Measurements from ENCODE around the gene VWA8. TPM values are rescaled to one million over a fixed set of nuclear protein-coding genes. Genes with fewer than 3 reads are reported as not detected.
A peak's percentile ranks its signal among the peaks of the same experiment; 100 is the strongest.

VWA8 gene
- total RNA-seq, 1 experiment from 2014 or later, result 11.1 TPM

DNA sequence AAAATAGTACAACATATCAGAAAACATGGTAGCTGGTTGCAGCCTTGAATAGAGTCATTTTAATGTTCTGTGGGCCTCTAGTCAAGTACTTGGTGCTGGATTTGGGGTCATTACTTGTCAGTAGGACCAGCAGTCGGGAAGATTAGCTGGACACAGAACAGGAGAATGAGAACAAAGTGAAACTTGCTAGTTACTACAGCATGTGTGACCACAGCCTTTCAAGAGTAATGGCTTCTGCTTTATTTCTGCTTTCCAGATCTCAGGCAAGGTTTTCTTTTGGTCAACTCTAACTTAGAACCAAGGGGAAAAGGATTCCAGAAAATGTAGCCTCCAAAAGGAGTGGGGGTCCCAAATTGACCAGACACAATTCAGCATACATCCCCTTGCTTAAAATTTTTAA is 17.1 kb upstream of the VWA8 start:
- Histone ChIP-seq H3K36me3 (replicated peaks; ENCODE audit: control insufficient read depth, insufficient read depth, low read length) (no peaks in the 10 kb centered on the region), H3K4me3 (ENCODE audit: insufficient read depth, low read depth, low read length) (no peak overlapping the region), H3K27me3 (ENCODE audit: control insufficient read depth, insufficient read depth, low read length) (no peaks in the 10 kb centered on the region)
- DNase-seq, result no peak

GRCh38 chr13:41976476-41976875 is 15.6 kb upstream of the VWA8 start:
- no peaks in the 10 kb centered on the region for H3K36me3 ChIP-seq (replicated peaks; ENCODE audit: control insufficient read depth, insufficient read depth, low read length)
- peak; percentile 26 for DNase-seq
- no peaks in the 10 kb centered on the region for H3K27me3 ChIP-seq (ENCODE audit: control insufficient read depth, insufficient read depth, low read length)
- no peak overlapping the region for H3K4me3 ChIP-seq (ENCODE audit: insufficient read depth, low read depth, low read length)

DNA sequence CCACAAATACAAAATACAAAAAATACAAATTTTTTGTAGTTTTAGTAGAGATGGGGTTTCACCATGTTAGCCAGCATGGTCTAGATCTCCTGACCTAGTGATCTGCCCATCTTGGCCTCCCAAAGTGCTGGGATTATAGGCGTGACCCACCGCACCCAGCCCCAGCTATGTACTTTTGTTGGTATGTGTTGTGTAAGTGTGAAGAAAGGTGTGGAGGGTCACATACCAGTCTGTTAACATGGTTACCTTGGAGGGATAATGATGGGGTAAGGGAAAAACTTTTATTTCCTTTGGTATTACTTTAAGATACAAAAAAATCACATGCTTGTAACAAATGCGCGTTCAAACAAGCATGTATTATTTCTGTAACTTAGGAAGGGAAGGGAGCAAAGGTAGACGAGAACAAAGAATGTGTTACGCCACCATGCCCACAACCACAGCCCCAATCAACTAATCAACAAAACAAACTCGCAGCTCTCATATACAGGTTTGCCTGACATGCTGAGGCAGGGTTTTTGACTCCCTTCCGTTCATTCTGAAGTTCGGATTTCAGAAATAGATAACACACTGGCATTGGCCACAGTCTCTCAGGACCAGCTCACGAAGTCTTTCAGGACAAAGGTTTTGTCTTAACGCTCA is 13.5 kb upstream of the VWA8 start:
- no peaks in the 10 kb centered on the region for H3K36me3 ChIP-seq (replicated peaks; ENCODE audit: control insufficient read depth, insufficient read depth, low read length)
- no peak overlapping the region for H3K4me3 ChIP-seq (ENCODE audit: insufficient read depth, low read depth, low read length)
- DNase-seq, result no peak
- no peaks in the 10 kb centered on the region for H3K27me3 ChIP-seq (ENCODE audit: control insufficient read depth, insufficient read depth, low read length)

- Histone ChIP-seq H3K27me3 (ENCODE audit: control insufficient read depth, insufficient read depth, low read length) (no peaks in the 10 kb centered on the region), H3K36me3 (replicated peaks; ENCODE audit: control insufficient read depth, insufficient read depth, low read length) (no peaks in the 10 kb centered on the region), H3K4me3 (ENCODE audit: insufficient read depth, low read depth, low read length) (no peak overlapping the region)
- DNase-seq, result peak; percentile 27
These were observed 12.4 kb upstream of the VWA8 start for GRCh38 chr13:41973247-41973741.

DNA sequence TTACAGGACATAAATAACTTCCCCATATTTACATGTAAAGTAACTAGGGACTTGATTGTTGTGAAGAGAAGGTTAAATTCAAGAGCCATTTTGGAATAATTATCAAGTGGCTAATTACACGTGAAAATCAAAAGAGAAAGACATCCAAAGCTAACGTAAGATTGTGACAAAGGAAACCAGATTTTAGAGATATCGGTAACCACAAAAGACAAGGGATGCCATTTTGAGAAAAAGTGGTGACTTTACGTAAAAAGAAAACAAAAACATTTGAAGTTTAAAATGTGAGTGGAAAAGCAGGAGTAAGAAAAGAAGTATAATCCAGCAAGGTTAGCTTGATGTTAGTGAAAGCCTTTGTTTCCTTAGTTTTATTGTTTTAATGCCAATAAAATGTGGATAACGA is 10.9 kb upstream of the VWA8 start:
- DNase-seq, result no peak
- H3K4me3 ChIP-seq (ENCODE audit: insufficient read depth, low read depth, low read length), result no peak overlapping the region
- no peaks in the 10 kb centered on the region for H3K36me3 ChIP-seq (replicated peaks; ENCODE audit: control insufficient read depth, insufficient read depth, low read length)
- H3K27me3 ChIP-seq (ENCODE audit: control insufficient read depth, insufficient read depth, low read length), result no peaks in the 10 kb centered on the region

- no peak overlapping the region for H3K4me3 ChIP-seq (ENCODE audit: insufficient read depth, low read depth, low read length)
- H3K36me3 ChIP-seq (replicated peaks; ENCODE audit: control insufficient read depth, insufficient read depth, low read length), result no peaks in the 10 kb centered on the region
- no peak for DNase-seq
- no peaks in the 10 kb centered on the region for H3K27me3 ChIP-seq (ENCODE audit: control insufficient read depth, insufficient read depth, low read length)
These were observed 10.0 kb upstream of the VWA8 start for GRCh38 chr13:41970918-41971317.

DNA sequence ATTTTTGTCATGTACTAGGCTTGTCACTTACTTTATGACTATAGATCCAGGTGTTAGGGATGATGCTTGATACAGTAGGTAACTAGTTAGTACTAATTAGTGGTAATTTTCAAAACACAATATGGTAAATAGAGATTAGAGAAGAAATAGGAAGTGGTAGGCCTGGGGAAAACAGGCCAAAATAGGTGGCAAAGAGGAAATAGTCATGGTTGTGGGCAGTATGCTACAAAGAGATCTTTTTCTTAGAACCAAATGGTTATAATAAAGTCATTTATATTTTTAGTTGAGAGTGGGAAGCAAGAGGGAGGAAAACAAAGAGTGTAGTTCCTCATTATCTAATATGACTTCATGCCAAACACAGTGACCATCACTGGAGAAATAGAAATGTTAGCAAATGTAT is 9.1 kb upstream of the VWA8 start:
- Histone ChIP-seq H3K4me3 (ENCODE audit: insufficient read depth, low read depth, low read length) (no peak overlapping the region), H3K36me3 (replicated peaks; ENCODE audit: control insufficient read depth, insufficient read depth, low read length) (no peaks in the 10 kb centered on the region), H3K27me3 (ENCODE audit: control insufficient read depth, insufficient read depth, low read length) (no peaks in the 10 kb centered on the region)
- DNase-seq, result no peak

DNA sequence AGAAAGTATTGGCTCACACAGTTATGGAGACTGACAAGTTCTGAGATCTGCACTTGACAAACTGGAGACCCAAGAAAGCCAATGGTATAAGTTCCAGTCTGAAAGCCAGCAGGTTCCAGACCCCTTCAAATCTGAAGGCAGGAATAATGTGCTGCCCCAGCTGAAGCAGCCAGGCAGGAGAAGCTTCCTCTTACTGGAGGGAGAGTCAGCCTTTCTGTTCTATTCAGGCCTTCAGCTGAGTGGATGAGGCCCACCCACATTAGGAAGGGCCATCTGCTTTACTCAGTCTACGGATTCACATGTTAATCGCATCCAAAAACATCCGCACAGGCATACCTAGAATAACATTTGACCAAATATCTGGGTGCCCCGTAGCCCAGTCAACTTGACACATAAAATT is 8.2 kb upstream of the VWA8 start:
- no peak for DNase-seq
- no peaks in the 10 kb centered on the region for H3K36me3 ChIP-seq (replicated peaks; ENCODE audit: control insufficient read depth, insufficient read depth, low read length)
- H3K4me3 ChIP-seq (ENCODE audit: insufficient read depth, low read depth, low read length), result no peak overlapping the region
- no peaks in the 10 kb centered on the region for H3K27me3 ChIP-seq (ENCODE audit: control insufficient read depth, insufficient read depth, low read length)

GRCh38 chr13:41966671-41967070 is 5.8 kb upstream of the VWA8 start:
- H3K4me3 ChIP-seq (ENCODE audit: insufficient read depth, low read depth, low read length), result no peak overlapping the region

GRCh38 chr13:41962994-41963393 is 2.1 kb upstream of the VWA8 start:
- no peak for DNase-seq
- Histone ChIP-seq H3K27me3 (ENCODE audit: control insufficient read depth, insufficient read depth, low read length) (no peaks in the 10 kb centered on the region), H3K4me3 (ENCODE audit: insufficient read depth, low read depth, low read length) (no peak overlapping the region), H3K36me3 (replicated peaks; ENCODE audit: control insufficient read depth, insufficient read depth, low read length) (no peaks in the 10 kb centered on the region)

More at GRCh38 chr13:41966671-41967070, 5.8 kb upstream of the VWA8 start:
- DNase-seq, result no peak
- no peaks in the 10 kb centered on the region for H3K27me3 ChIP-seq (ENCODE audit: control insufficient read depth, insufficient read depth, low read length)
- no peaks in the 10 kb centered on the region for H3K36me3 ChIP-seq (replicated peaks; ENCODE audit: control insufficient read depth, insufficient read depth, low read length)

- H3K36me3 ChIP-seq (replicated peaks; ENCODE audit: control insufficient read depth, insufficient read depth, low read length), result no peaks in the 10 kb centered on the region
- H3K4me3 ChIP-seq (ENCODE audit: insufficient read depth, low read depth, low read length), result peak overlapping the region; percentile 72
- DNase-seq, result no peak
- no peaks in the 10 kb centered on the region for H3K27me3 ChIP-seq (ENCODE audit: control insufficient read depth, insufficient read depth, low read length)
These were observed 504 bp upstream of the VWA8 start for GRCh38 chr13:41961466-41961760.

DNA sequence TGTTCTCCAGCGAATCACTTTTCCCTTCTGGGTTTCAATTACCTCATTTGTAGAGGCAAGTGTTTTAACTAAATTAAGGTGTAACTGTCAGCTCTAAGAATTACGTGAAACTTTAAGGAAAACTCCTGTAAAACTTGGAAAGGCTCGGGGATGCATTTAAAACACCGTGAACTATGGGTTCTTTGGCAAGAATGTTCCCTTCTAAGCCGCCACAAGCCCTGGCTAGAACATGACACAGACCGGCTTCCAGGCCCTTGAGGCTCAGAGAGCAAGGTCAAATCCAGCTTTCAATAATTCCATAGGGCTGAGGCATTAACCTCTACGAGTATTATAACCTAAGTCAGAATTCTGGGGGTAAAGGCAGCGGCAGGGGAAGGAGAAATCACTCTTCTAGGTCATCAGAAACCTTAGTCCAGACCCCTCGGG is 685 bp downstream of the VWA8 start:
- peak; percentile 50 for DNase-seq
- Histone ChIP-seq H3K4me3 (ENCODE audit: insufficient read depth, low read depth, low read length) (peak overlapping the region; percentile 72), H3K36me3 (replicated peaks; ENCODE audit: control insufficient read depth, insufficient read depth, low read length) (no peaks in the 10 kb centered on the region), H3K27me3 (ENCODE audit: control insufficient read depth, insufficient read depth, low read length) (no peaks in the 10 kb centered on the region)

- Histone ChIP-seq H3K27me3 (ENCODE audit: control insufficient read depth, insufficient read depth, low read length) (no peaks in the 10 kb centered on the region), H3K4me3 (ENCODE audit: insufficient read depth, low read depth, low read length) (no peak overlapping the region), H3K36me3 (replicated peaks; ENCODE audit: control insufficient read depth, insufficient read depth, low read length) (no peaks in the 10 kb centered on the region)
- DNase-seq, result no peak
These were observed 4.6 kb downstream of the VWA8 start for GRCh38 chr13:41956272-41956671.

DNA sequence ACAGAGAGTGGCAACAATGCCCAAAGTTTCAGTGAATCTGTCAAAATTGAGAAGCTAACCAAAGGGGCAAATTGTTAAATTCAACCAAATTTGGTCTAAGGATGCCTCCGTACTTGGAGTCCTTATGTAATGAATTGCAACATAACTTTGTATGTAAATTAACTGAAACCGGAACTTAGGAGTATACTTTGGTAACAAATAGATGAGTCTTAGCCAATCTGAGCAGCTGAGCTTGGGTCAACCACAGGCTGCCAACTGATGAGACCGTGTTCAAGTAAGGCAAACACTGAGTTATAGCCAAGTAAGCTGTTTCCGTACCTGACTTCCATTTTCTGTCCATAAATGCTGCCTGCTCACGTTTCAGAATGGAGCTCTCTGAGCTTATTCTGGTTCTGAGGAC is 5.3 kb downstream of the VWA8 start:
- Histone ChIP-seq H3K36me3 (replicated peaks; ENCODE audit: control insufficient read depth, insufficient read depth, low read length) (no peaks in the 10 kb centered on the region), H3K27me3 (ENCODE audit: control insufficient read depth, insufficient read depth, low read length) (no peaks in the 10 kb centered on the region), H3K4me3 (ENCODE audit: insufficient read depth, low read depth, low read length) (no peak overlapping the region)
- no peak for DNase-seq

- no peak for DNase-seq
- no peak overlapping the region for H3K4me3 ChIP-seq (ENCODE audit: insufficient read depth, low read depth, low read length)
- H3K27me3 ChIP-seq (ENCODE audit: control insufficient read depth, insufficient read depth, low read length), result no peaks in the 10 kb centered on the region
- H3K36me3 ChIP-seq (replicated peaks; ENCODE audit: control insufficient read depth, insufficient read depth, low read length), result no peaks in the 10 kb centered on the region
These were observed 6.7 kb downstream of the VWA8 start for GRCh38 chr13:41954226-41954625.

DNA sequence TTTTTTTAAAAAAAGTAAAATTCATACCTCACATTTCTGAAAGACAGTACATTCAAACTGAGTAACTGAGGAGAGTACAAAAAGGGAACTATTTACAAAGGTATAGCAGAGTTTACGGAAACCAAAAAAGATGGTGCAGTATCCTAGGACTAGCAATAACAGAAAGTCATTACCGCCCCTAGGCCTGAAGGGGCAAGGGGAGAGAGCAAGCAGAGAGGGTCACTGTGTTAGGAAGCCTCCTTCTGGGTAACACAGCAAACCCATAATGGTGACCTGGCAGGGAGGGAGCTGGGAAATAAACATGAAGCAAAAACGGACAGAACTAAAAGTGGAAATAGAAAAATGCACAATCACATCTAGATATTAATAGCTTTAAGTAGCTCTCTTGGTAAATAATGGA is 8.2 kb downstream of the VWA8 start:
- no peaks in the 10 kb centered on the region for H3K36me3 ChIP-seq (replicated peaks; ENCODE audit: control insufficient read depth, insufficient read depth, low read length)
- no peaks in the 10 kb centered on the region for H3K27me3 ChIP-seq (ENCODE audit: control insufficient read depth, insufficient read depth, low read length)
- no peak for DNase-seq
- H3K4me3 ChIP-seq (ENCODE audit: insufficient read depth, low read depth, low read length), result no peak overlapping the region

Data from H7 (cell line).